Pancreas (tissue), 10 donors: ENCODE results near the gene SMS. TPM values are rescaled to one million over a fixed set of nuclear protein-coding genes. Genes with fewer than 3 reads are reported as not detected.

ENCODE experiments used
- ATAC-seq, 4 donors: fragments of 200-7000 bp; cut with Tn5 transposase; one replicate each; pipeline versions ENCODE4 v1.8.0 to v1.9.1; 2020; ENCODE audit warnings: mild to moderate bottlenecking in 4 of 4, moderate library complexity in 4 of 4
- DNase-seq, 6 donors: peaks; one replicate each; pipeline ENCODE4 v3.0.0-alpha.2; 2020
- FAIRE-seq: peaks from 2 replicates; lab custom pipeline; 2012; peaks lifted over from hg19 to GRCh38; lab: Jason Lieb, UNC
- H3K27ac ChIP-seq, 4 donors: fragments of 200-600 bp; sonication (generic); 1 replicate in 3 of 4; 2 replicates in 1 of 4; pipeline versions ENCODE4 v1.5.0 to v1.8.0; 2020
- H3K27me3 ChIP-seq, 4 donors: fragments of 200-600 bp; one replicate each; pipeline ENCODE4 v1.8.0; 2021
- H3K36me3 ChIP-seq, 3 donors: fragments of 200-600 bp; sonication (generic) in 1 of 3; one replicate each; pipeline versions ENCODE4 v1.5.0 to v1.8.0; 2020 to 2021
- H3K4me1 ChIP-seq, 3 donors: fragments of 200-600 bp; one replicate each; pipeline ENCODE4 v1.8.0; 2021
- H3K4me3 ChIP-seq, 4 donors: fragments of 200-600 bp; sonication (generic) in 2 of 4; one replicate each; pipeline versions ENCODE4 v1.5.0 to v1.8.0; 2020 to 2021
- H3K9me3 ChIP-seq, 4 donors: fragments of 200-600 bp; one replicate each; pipeline ENCODE4 v1.8.0; 2021
- WGBS, 2 donors: extraction: QIAGEN DNeasy Blood & Tissue Kit; methylation state at CpG; one replicate each; pipeline ENCODE4 v1.1.7; 2013; 5-methylcytosine and 5-hydroxymethylcytosine counted together
- intact Hi-C, 3 donors: fragments of 100-400 bp; cut with DNase I; formaldehyde crosslinking; loops; one replicate each; pipeline versions ENCODE4 v1.11.1 to v1.14.2; 2022
- polyA plus RNA-seq, 2 donors: library from polyadenylated mRNA; stranded (reverse); fragments of 200-250 nt; gene quantifications; one replicate each; pipeline ENCODE4 v1.2.3, GENCODE V29; 2013
- total RNA-seq, 6 donors: library from RNA; stranded (reverse); fragmentation: NEBNext Ultra II Directional in 4 of 6; extraction: Animal tissue kit (Norgen Biotek cat#: 25700) in 4 of 6; gene quantifications; one replicate each; pipeline versions ENCODE4 v1.2.1 to v1.2.4, GENCODE V29; 2021 to 2023
- TF ChIP-seq, protein P1 (sequence below), 4 donors: fragments of 200-600 bp; sonication (generic) in 3 of 4; IDR thresholded peaks; one replicate each; pipeline versions ENCODE4 v1.5.0 to v1.8.0; 2021; ENCODE audit warnings: antibody characterized with exemption in 4 of 4
- donor health status: healthy with polysubstance abuse.
- donor health status: DM: no; HTN: no; CAD: no; lungs with moderate emphysema.
- donor health status: DM: no; HTN: no; CAD: no.
- donor health status: control.
- donor health status: control.
- donor health status: Bipolar disorder and iron deficiency.
- donor health status: DM: yes; HTN: yes; CAD: no.
- donor health status: DM: no; HTN: no; CAD: no.
- donor health status: DM: no; HTN: no; CAD: no.
- donor health status: DM: yes; HTN: yes; CAD: no.

Gene SMS
- total and polyA plus RNA-seq, 8 donors: 12.1 to 36.8 (median 19.6) TPM

DNA sequence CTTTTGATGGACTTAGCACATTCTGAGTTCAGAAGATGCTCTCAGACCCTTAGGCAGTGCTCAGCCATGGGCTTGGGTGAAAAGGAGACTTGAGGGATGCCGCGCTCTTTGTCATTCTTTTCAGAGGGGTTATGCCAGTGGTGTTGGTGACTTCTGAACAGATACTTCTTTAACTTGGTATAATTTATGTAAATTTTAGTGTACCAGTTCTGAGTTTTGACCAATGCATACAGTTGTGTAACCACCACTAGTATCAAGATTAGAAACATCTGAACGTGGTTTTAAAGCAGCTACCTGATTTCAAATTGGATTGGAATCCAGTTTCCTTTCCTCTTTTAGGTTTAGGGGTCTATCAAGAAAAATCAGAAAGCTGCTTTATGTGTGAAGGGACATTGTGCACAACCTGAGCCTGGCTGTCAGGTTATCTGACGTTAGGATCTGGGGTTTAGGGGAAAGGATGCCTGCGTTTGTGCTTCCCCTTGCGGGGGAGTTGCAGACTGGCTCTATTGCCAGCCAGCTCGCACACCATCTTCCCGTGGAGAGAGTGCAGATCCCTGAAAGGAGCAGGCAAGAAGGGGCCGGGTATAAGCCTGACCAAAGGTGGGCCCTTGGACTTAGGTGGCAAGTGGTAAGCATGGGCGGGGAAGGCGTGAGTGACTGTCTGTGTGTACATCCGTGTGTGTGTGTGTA, 19.0 kb downstream of the SMS start:
- Histone ChIP-seq H3K4me3 (no peak overlapping the region), H3K27ac (no peak overlapping the region), H3K4me1 (peaks cover 0 to 4% (median 0%) of the 10 kb centered on the region in 3 donors), H3K9me3 (no peaks in the 10 kb centered on the region), H3K36me3 (no peaks in the 10 kb centered on the region), H3K27me3 (no peaks in the 10 kb centered on the region)
- WGBS, 2 donors: 57 to 76% methylated on average over 12 of the region's 12 CpGs
- intact Hi-C loops: no loop called here
- FAIRE-seq (no peak), ATAC-seq (no peak), DNase-seq (no peak)
- TF ChIP-seq, protein P1, sequence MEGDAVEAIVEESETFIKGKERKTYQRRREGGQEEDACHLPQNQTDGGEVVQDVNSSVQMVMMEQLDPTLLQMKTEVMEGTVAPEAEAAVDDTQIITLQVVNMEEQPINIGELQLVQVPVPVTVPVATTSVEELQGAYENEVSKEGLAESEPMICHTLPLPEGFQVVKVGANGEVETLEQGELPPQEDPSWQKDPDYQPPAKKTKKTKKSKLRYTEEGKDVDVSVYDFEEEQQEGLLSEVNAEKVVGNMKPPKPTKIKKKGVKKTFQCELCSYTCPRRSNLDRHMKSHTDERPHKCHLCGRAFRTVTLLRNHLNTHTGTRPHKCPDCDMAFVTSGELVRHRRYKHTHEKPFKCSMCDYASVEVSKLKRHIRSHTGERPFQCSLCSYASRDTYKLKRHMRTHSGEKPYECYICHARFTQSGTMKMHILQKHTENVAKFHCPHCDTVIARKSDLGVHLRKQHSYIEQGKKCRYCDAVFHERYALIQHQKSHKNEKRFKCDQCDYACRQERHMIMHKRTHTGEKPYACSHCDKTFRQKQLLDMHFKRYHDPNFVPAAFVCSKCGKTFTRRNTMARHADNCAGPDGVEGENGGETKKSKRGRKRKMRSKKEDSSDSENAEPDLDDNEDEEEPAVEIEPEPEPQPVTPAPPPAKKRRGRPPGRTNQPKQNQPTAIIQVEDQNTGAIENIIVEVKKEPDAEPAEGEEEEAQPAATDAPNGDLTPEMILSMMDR (IDR thresholded peaks at IDR 0.05): no peak

DNA sequence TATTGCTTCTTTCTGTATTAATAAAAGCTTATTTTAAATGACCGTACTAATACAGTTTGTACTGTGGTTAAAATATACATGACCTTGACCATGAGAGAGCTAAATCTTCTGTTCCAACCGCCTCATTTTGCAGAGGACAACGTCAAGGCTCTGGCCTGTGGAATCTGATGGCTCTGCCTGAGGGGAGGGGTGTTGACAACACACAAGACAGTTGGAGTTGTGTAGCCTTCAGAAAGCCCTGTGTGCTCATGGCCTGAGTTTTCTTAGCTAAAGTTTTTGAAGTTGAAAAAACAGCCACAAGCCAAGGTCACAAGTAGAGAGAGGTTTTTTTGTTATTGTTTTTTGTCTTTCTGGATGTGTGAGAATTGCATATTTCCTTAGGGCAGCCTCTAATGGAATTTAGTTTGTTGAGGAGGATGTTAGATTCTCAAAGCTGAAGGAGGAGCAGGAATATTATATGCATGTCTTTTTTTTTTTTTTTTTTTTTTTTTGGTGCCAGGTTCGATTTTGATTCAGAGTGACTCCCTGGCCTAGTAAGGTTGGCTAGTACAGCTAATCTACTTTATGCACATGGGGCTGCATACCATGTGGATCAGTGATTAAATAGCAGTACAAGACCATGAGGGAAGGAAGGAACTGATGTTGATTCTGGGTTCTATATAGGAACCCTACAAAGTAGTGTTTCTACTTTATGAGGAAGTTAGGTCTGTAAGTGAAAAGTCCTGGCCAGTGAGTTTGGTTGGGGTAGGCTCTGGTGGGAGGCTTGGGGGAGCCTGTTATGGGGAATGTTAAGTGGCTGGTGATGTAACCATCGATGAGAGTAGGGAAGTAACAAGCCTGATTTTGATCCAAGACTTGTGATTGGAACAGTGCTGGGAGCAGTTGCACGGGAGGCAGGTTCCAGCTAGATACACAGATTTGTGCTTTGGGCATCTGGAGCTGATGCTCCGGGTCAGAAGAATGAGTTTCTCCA, 20.3 kb downstream of the SMS start:
- Histone ChIP-seq H3K9me3 (no peaks in the 10 kb centered on the region), H3K4me3 (no peak overlapping the region), H3K4me1 (peaks cover 0 to 4% (median 0%) of the 10 kb centered on the region in 3 donors), H3K27me3 (no peaks in the 10 kb centered on the region), H3K27ac (no peak overlapping the region), H3K36me3 (no peaks in the 10 kb centered on the region)
- TF ChIP-seq, protein P1 (IDR thresholded peaks at IDR 0.05): no peak
- DNase-seq (no peak), FAIRE-seq (no peak), ATAC-seq (peak in 1 of 4 donors; percentile 32)
- 44 to 51% methylated on average over 7 of the region's 7 CpGs for WGBS, 2 donors
- intact Hi-C loops: no loop called here

GRCh38 chrX:21962361-21962760, 21.9 kb downstream of the SMS start:
- no peak overlapping the region for H3K27ac ChIP-seq
- no peak overlapping the region for H3K4me3 ChIP-seq
- H3K9me3 ChIP-seq: no peaks in the 10 kb centered on the region
- FAIRE-seq: no peak
- no peaks in the 10 kb centered on the region for H3K27me3 ChIP-seq
- intact Hi-C loops: no loop called here
- no peak for ATAC-seq
- H3K4me1 ChIP-seq: peaks cover 0 to 4% (median 0%) of the 10 kb centered on the region in 3 donors
- no peaks in the 10 kb centered on the region for H3K36me3 ChIP-seq
- no peak for DNase-seq
- TF ChIP-seq, protein P1 (IDR thresholded peaks at IDR 0.05): no peak

- WGBS, 2 donors: 84 to 91% methylated on average over 7 of the region's 7 CpGs
- Histone ChIP-seq H3K27ac (no peak overlapping the region), H3K4me3 (no peak overlapping the region), H3K36me3 (no peaks in the 10 kb centered on the region), H3K9me3 (no peaks in the 10 kb centered on the region), H3K4me1 (peaks cover 0 to 4% (median 0%) of the 10 kb centered on the region in 3 donors), H3K27me3 (no peaks in the 10 kb centered on the region)
- TF ChIP-seq, protein P1 (IDR thresholded peaks at IDR 0.05): no peak
- DNase-seq: no peak
- intact Hi-C loops: no loop called here
- no peak for ATAC-seq
- no peak for FAIRE-seq
Measured at GRCh38 chrX:21963269-21963668, 22.8 kb downstream of the SMS start.
